ENCODE measurements around the gene ENAM. TPM values are rescaled to one million over a fixed set of nuclear protein-coding genes. Genes with fewer than 3 reads are reported as not detected.
A peak's percentile ranks its signal among the peaks of the same experiment; 100 is the strongest.

The ENAM gene
- total and polyA plus RNA-seq, 9 of the 15 experiments (the other 6 are each of a cell fraction or from before 2014, with no cell fraction given), result 0.04 to 0.09 (median 0.04) TPM; not detected in 6

GRCh38 chr4:70687821-70688794 lies 59.6 kb downstream of the ENAM start, which contains the start of gene UTP3 (continued):
- TF ChIP-seq GABPA (tag; conservative IDR thresholded peaks at IDR 0.05; ENCODE audit: low read depth) (peak; percentile 99), ZNF41 (CRISPR knock-in tag; conservative IDR thresholded peaks at IDR 0.05) (no peak), THRAP3 (IDR thresholded peaks at IDR 0.05; ENCODE audit: borderline replicate concordance) (0 out of 2 replicates have a peak, but pooled peaks have one; percentile 58), POLR2AphosphoS5 (IDR thresholded peaks at IDR 0.05; ENCODE audit: control insufficient read depth, insufficient read depth, low read depth, low read length) (peak; percentile 62; the same call in 1 of the 2 replicates), ILF3 (IDR thresholded peaks at IDR 0.05; ENCODE audit: borderline replicate concordance) (no peak), DMBX1 (CRISPR knock-in tag; IDR thresholded peaks at IDR 0.05; ENCODE audit: borderline replicate concordance) (no peak), REST (IDR thresholded peaks at IDR 0.05; ENCODE audit: borderline replicate concordance) (peak; percentile 71), REST (CRISPR knock-in tag; IDR thresholded peaks at IDR 0.05; ENCODE audit: low read depth) (no peak), ZNF77 (CRISPR knock-in tag; IDR thresholded peaks at IDR 0.05) (no peak), CTCFL (IDR thresholded peaks at IDR 0.05; ENCODE audit: borderline replicate concordance, insufficient read depth, low read depth, low read length, poor library complexity, severe bottlenecking) (peak; percentile 87), MAZ (CRISPR knock-in tag; conservative IDR thresholded peaks at IDR 0.05 in 1 of 2, IDR thresholded peaks at IDR 0.05 in 1 of 2) (peak; percentile 57 to 98; a peak in 3 of 4 replicates), ZNF133 (CRISPR knock-in tag; IDR thresholded peaks at IDR 0.05) (no peak), PHB (CRISPR knock-in tag; IDR thresholded peaks at IDR 0.05) (no peak), CC2D1A (IDR thresholded peaks at IDR 0.05) (peak; percentile 87), SOX6 (IDR thresholded peaks at IDR 0.05) (peak; percentile 88), NFIC (IDR thresholded peaks at IDR 0.05) (peak; percentile 68), ZFP30 (CRISPR knock-in tag; IDR thresholded peaks at IDR 0.05; ENCODE audit: borderline replicate concordance) (no peak)

Measured in K562 (cell line).